GM23338 (cell line): ENCODE results near the gene TLE2. TPM values are rescaled to one million over a fixed set of nuclear protein-coding genes. Genes with fewer than 3 reads are reported as not detected.

Source experiments
- ATAC-seq: fragments of 200-7000 bp; cut with Tn5 transposase; 3 replicates; pipeline ENCODE4 v1.9.1; 2020
- DNase-seq: peaks from one replicate; pipeline ENCODE4 v3.0.0-alpha.2; 2015; ENCODE audit warnings: low spot score
- H2AFZ ChIP-seq: fragments of 200-600 bp; sonication (generic); 2 replicates; pipeline ENCODE4 v1.8.0; 2016; ENCODE audit warnings: antibody characterized with exemption, mild to moderate bottlenecking, moderate library complexity
- H3F3A ChIP-seq: fragments of 200-600 bp; sonication (generic); replicated peaks from 2 replicates; pipeline ENCODE4 v1.8.0; 2017; ENCODE audit warnings: antibody characterized with exemption, mixed run types, low read depth
- H3K27ac ChIP-seq: fragments of 200-600 bp; sonication (generic); 2 replicates; pipeline ENCODE4 v1.6.1; 2016; ENCODE audit warnings: low read depth
- H3K27me3 ChIP-seq: fragments of 200-600 bp; sonication (generic); 2 replicates; pipeline ENCODE4 v1.8.0; 2016; ENCODE audit warnings: mild to moderate bottlenecking, mixed run types, moderate library complexity; ENCODE audit not compliant: insufficient read depth
- H3K36me3 ChIP-seq: fragments of 200-600 bp; sonication (generic); 2 replicates; pipeline ENCODE4 v1.8.0; 2016; ENCODE audit warnings: mild to moderate bottlenecking; ENCODE audit not compliant: insufficient read depth
- H3K4me1 ChIP-seq: fragments of 200-600 bp; sonication (generic); 2 replicates; pipeline ENCODE4 v1.8.0; 2016; ENCODE audit warnings: mild to moderate bottlenecking, moderate library complexity; ENCODE audit not compliant: insufficient read depth
- H3K4me2 ChIP-seq: fragments of 200-600 bp; sonication (generic); 2 replicates; pipeline ENCODE4 v1.7.1; 2017; ENCODE audit warnings: mixed run types
- H3K4me3 ChIP-seq: fragments of 200-600 bp; sonication (generic); 2 replicates; pipeline ENCODE4 v1.6.1; 2016; ENCODE audit warnings: mixed run types
- H3K79me2 ChIP-seq: fragments of 200-600 bp; sonication (generic); replicated peaks from 2 replicates; pipeline ENCODE4 v1.8.0; 2017; ENCODE audit warnings: mild to moderate bottlenecking; ENCODE audit not compliant: insufficient read depth
- H3K9me2 ChIP-seq: fragments of 200-600 bp; sonication (generic); 2 replicates; pipeline ENCODE4 v1.8.0; 2017; ENCODE audit not compliant: insufficient read depth
- H4K20me1 ChIP-seq: fragments of 200-600 bp; sonication (generic); replicated peaks from 2 replicates; pipeline ENCODE4 v1.8.0; 2017; ENCODE audit warnings: mild to moderate bottlenecking; ENCODE audit not compliant: insufficient read depth
- H3K27ac Mint-ChIP-seq: 2 replicates; pipeline ENCODE4 v1.8.0; 2020; ENCODE audit warnings: inconsistent platforms, mild to moderate bottlenecking, moderate library complexity, mixed read lengths
- H3K27me3 Mint-ChIP-seq: 3 replicates; pipeline ENCODE4 v1.8.0; 2022; ENCODE audit warnings: low read depth, mild to moderate bottlenecking, moderate library complexity, mixed read lengths, inconsistent platforms; ENCODE audit not compliant: insufficient read depth, poor library complexity
- H3K36me3 Mint-ChIP-seq: 3 replicates; pipeline ENCODE4 v1.8.0; 2021; ENCODE audit warnings: low read depth, mild to moderate bottlenecking, inconsistent platforms, moderate library complexity, mixed read lengths
- H3K4me1 Mint-ChIP-seq: 3 replicates; pipeline ENCODE4 v1.8.0; 2020; ENCODE audit warnings: mild to moderate bottlenecking, inconsistent platforms, mixed read lengths
- H3K4me3 Mint-ChIP-seq: 3 replicates; pipeline ENCODE4 v1.8.0; 2021; ENCODE audit warnings: moderate library complexity, mild to moderate bottlenecking, inconsistent platforms, mixed read lengths
- H3K9me3 Mint-ChIP-seq: 3 replicates; pipeline ENCODE4 v1.8.0; 2020; ENCODE audit warnings: moderate library complexity, mild to moderate bottlenecking, inconsistent platforms, mixed read lengths
- CREB1 ChIP-seq: fragments of 250-450 bp; sonication (Bioruptor Pico); IDR thresholded peaks from 2 replicates; pipeline ENCODE4 v1.5.0; 2020; ENCODE audit warnings: low read depth, mild to moderate bottlenecking, moderate library complexity
- CTCF ChIP-seq, 2 experiments: fragments of 200-600 bp in 1 of 2; sonication (generic) in 1 of 2; conservative IDR thresholded peaks; 2 replicates each; pipeline versions ENCODE4 v1.5.1 to v1.6.1; 2016 to 2017; ENCODE audit warnings: antibody characterized with exemption in 2 of 2, low read depth in 2 of 2, mild to moderate bottlenecking in 2 of 2, moderate library complexity in 1 of 2
- EZH2phosphoT487 ChIP-seq: fragments of 200-600 bp; sonication (generic); IDR thresholded peaks from one replicate; pipeline ENCODE4 v1.8.1; 2018; ENCODE audit warnings: antibody characterized with exemption; ENCODE audit not compliant: unreplicated experiment
- JUNB ChIP-seq: IDR thresholded peaks from one replicate; pipeline ENCODE4 v1.6.1; 2016; ENCODE audit warnings: antibody characterized with exemption; ENCODE audit not compliant: unreplicated experiment
- NANOG ChIP-seq: IDR thresholded peaks from 2 replicates; pipeline ENCODE4 v1.6.1; 2016; ENCODE audit warnings: antibody characterized with exemption, borderline replicate concordance
- ZNF114 ChIP-seq: fragments of 250-450 bp; sonication (Bioruptor Pico); IDR thresholded peaks from 2 replicates; pipeline ENCODE4 v1.5.0; 2020; ENCODE audit warnings: mild to moderate bottlenecking, moderate library complexity
- ZNF331 ChIP-seq: fragments of 250-450 bp; sonication (Bioruptor Pico); IDR thresholded peaks from 2 replicates; pipeline ENCODE4 v1.5.0; 2020; ENCODE audit warnings: low read depth, mild to moderate bottlenecking, moderate library complexity
- polyA plus RNA-seq: library from polyadenylated mRNA; unstranded; fragments of >200 nt; fragmentation: Nextera tagmentation; extraction: Ambion mirVana; gene quantifications from 2 replicates; pipeline ENCODE4 v1.2.1, GENCODE V29; 2016
- total RNA-seq: library from RNA; depleted of rRNA; stranded (reverse); fragments of >200 nt; shearing (Covaris generic); gene quantifications from 2 replicates; pipeline ENCODE4 v1.2.3, GENCODE V29; 2014
- TF ChIP-seq, protein P1 (sequence below): fragments of 250-450 bp; sonication (Bioruptor Pico); IDR thresholded peaks from 2 replicates; pipeline ENCODE4 v1.5.0; 2020; ENCODE audit warnings: mild to moderate bottlenecking, moderate library complexity

TLE2 gene
- total and polyA plus RNA-seq, 2 experiments from 2014 or later: 5.2 to 22.8 TPM

DNA sequence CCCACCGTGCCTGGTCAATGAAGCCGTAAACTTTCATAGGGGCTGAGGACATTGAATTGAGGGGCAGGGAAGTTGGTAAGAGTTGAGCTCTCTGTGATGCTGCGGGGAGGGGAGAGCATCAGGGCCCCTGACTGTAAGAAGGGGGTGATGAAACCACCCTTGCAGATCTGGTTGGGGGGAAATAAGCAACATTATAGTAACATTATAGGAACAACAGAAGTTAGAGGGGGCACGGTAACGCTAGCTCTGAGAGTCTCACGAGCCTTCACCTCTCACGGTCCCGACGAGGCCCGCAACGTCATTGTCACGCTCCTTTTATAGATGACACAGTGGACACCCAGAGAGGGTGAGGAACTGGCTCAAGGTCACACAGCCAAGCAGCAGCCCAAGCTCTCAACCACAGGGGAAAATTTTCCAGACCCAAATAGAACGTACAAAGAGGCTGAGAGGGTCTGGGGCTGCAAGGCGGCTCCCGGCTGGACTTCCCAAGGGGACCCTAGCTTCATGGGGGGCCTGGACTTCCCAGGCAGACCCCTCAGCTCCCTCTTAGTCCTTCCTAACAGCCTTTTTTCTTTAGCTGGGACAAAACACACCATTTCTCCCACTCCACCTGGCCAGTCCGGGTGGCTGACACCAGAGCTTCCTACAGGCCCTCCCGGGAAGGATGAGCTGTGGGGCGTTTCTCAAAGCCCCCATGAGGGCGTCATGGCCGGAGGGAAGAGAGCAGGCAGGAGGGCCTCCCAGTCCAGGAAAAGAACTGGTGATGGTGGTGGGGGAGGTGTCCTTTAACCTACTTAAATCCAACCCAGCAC lies 29.1 kb upstream of the TLE2 start (continued):
- TF ChIP-seq CTCF (conservative IDR thresholded peaks at IDR 0.05; ENCODE audit: low read depth in 2 of 2): no peak

DNA sequence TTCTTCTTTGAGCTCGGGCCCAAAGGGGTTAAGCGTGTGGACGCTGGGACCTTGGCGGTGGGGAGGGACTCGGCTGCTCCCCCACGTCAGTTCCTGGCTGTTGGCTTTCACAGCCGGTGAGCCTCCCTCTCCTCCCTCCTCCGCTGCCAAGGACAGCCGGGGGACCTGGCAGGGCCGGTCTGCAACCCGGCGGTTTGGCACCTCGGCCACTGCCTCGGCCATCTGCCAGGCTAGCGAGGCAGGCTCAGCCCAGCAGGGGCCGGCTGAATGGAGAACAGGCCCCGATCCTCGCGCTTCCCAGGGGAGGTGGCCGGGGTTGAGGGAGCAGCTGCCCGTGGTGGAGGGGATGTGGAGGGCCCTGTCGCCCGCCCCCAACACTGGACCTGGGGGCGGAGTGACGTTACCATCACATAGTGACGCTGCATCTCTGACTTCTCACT lies 28.2 kb upstream of the TLE2 start:
- 0 out of 2 replicates have a peak overlapping the region, but pooled peaks have one; percentile 74 for H3K27ac Mint-ChIP-seq
- peak; percentile 15 for ATAC-seq
- peak overlapping the region; percentile 41; the same call in 2 of the 3 replicates for H3K4me3 Mint-ChIP-seq
- Histone ChIP-seq H3K79me2 (peaks cover 25% of the 10 kb centered on the region), H3K27me3 (no peaks in the 10 kb centered on the region), H3K36me3 (peaks cover 6% of the 10 kb centered on the region; the same call in 1 of the 2 replicates), H3K4me2 (no peak overlapping the region; the same call in 1 of the 2 replicates), H3K9me2 (no peaks in the 10 kb centered on the region), H4K20me1 (no peaks in the 10 kb centered on the region; the same call in 1 of the 2 replicates), H3K4me3 (no peak overlapping the region), H2AFZ (no peak overlapping the region), H3K27ac (no peak overlapping the region), H3F3A (peaks cover 16% of the 10 kb centered on the region; the same call in 1 of the 2 replicates), H3K4me1 (peaks cover 47% of the 10 kb centered on the region; the same call in 1 of the 2 replicates)
- peaks cover 24% of the 10 kb centered on the region for H3K27me3 Mint-ChIP-seq
- no peaks in the 10 kb centered on the region; the same call in 2 of the 3 replicates for H3K9me3 Mint-ChIP-seq
- H3K36me3 Mint-ChIP-seq: peaks cover 42% of the 10 kb centered on the region
- TF ChIP-seq ZNF114 (CRISPR knock-in tag): no peak
- 0 out of 2 replicates have a peak, but pooled peaks have one; percentile 5 for TF ChIP-seq CREB1 (CRISPR knock-in tag)
- H3K4me1 Mint-ChIP-seq: peaks cover 42% of the 10 kb centered on the region
- DNase-seq: no peak

DNA sequence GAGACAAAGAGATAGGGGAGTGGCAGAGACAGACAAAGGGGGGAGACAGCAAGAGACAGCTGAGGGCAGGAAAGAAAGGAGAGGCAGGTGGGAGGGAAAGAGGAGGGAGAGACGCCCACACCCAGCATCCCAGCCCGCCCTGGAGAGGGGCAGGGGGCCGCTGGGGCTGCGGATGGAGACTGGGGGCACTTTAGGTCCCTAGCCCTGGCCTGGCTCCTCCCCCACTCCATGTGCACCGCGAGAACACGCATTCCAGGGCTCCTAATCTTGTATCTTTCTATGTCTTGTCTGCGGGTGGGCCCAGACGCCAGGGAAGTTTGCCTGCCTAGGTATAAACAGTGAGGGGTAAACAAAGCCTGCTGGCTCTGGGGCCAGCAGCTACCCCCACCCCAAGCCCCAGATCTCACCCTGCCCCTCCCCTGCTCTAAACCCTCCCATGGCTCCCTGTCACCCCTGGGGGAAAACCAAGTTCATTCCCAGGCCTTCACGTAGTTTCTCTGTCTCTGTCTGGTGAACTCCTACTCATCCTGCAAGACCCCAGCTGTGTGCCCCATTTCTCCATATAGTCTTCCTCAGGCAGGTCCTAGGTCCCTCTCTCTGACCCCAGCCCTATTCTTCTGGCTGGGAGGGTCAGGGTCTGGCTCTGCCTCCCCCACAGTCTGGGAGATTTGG lies 27.5 kb upstream of the TLE2 start:
- H3K4me2 ChIP-seq: peak overlapping the region; percentile 66
- no peaks in the 10 kb centered on the region for H3K9me2 ChIP-seq
- no peak for TF ChIP-seq JUNB
- TF ChIP-seq EZH2phosphoT487: no peak
- TF ChIP-seq NANOG: no peak
- TF ChIP-seq, protein P1, sequence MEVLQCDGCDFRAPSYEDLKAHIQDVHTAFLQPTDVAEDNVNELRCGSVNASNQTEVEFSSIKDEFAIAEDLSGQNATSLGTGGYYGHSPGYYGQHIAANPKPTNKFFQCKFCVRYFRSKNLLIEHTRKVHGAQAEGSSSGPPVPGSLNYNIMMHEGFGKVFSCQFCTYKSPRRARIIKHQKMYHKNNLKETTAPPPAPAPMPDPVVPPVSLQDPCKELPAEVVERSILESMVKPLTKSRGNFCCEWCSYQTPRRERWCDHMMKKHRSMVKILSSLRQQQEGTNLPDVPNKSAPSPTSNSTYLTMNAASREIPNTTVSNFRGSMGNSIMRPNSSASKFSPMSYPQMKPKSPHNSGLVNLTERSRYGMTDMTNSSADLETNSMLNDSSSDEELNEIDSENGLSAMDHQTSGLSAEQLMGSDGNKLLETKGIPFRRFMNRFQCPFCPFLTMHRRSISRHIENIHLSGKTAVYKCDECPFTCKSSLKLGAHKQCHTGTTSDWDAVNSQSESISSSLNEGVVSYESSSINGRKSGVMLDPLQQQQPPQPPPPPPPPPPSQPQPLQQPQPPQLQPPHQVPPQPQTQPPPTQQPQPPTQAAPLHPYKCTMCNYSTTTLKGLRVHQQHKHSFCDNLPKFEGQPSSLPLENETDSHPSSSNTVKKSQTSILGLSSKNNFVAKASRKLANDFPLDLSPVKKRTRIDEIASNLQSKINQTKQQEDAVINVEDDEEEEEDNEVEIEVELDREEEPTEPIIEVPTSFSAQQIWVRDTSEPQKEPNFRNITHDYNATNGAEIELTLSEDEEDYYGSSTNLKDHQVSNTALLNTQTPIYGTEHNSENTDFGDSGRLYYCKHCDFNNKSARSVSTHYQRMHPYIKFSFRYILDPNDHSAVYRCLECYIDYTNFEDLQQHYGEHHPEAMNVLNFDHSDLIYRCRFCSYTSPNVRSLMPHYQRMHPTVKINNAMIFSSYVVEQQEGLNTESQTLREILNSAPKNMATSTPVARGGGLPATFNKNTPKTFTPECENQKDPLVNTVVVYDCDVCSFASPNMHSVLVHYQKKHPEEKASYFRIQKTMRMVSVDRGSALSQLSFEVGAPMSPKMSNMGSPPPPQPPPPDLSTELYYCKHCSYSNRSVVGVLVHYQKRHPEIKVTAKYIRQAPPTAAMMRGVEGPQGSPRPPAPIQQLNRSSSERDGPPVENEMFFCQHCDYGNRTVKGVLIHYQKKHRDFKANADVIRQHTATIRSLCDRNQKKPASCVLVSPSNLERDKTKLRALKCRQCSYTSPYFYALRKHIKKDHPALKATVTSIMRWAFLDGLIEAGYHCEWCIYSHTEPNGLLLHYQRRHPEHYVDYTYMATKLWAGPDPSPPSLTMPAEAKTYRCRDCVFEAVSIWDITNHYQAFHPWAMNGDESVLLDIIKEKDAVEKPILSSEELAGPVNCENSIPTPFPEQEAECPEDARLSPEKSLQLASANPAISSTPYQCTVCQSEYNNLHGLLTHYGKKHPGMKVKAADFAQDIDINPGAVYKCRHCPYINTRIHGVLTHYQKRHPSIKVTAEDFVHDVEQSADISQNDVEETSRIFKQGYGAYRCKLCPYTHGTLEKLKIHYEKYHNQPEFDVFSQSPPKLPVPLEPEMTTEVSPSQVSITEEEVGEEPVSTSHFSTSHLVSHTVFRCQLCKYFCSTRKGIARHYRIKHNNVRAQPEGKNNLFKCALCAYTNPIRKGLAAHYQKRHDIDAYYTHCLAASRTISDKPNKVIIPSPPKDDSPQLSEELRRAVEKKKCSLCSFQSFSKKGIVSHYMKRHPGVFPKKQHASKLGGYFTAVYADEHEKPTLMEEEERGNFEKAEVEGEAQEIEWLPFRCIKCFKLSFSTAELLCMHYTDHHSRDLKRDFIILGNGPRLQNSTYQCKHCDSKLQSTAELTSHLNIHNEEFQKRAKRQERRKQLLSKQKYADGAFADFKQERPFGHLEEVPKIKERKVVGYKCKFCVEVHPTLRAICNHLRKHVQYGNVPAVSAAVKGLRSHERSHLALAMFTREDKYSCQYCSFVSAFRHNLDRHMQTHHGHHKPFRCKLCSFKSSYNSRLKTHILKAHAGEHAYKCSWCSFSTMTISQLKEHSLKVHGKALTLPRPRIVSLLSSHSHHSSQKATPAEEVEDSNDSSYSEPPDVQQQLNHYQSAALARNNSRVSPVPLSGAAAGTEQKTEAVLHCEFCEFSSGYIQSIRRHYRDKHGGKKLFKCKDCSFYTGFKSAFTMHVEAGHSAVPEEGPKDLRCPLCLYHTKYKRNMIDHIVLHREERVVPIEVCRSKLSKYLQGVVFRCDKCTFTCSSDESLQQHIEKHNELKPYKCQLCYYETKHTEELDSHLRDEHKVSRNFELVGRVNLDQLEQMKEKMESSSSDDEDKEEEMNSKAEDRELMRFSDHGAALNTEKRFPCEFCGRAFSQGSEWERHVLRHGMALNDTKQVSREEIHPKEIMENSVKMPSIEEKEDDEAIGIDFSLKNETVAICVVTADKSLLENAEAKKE (CRISPR knock-in tag): no peak
- TF ChIP-seq ZNF331 (CRISPR knock-in tag): no peak
- Mint-ChIP-seq H3K27ac (peak overlapping the region; percentile 66), H3K4me3 (peak overlapping the region; percentile 0; the same call in 1 of the 3 replicates), H3K4me1 (peaks cover 42% of the 10 kb centered on the region), H3K27me3 (peaks cover 24% of the 10 kb centered on the region), H3K36me3 (peaks cover 42% of the 10 kb centered on the region), H3K9me3 (no peaks in the 10 kb centered on the region; the same call in 2 of the 3 replicates)
- no peak overlapping the region; the same call in 1 of the 2 replicates for H3K27ac ChIP-seq
- peaks cover 6% of the 10 kb centered on the region; the same call in 1 of the 2 replicates for H3K36me3 ChIP-seq
- H3K27me3 ChIP-seq: no peaks in the 10 kb centered on the region
- peaks cover 25% of the 10 kb centered on the region for H3K79me2 ChIP-seq
- H2AFZ ChIP-seq: no peak overlapping the region
- H3K4me3 ChIP-seq: 0 out of 2 replicates have a peak overlapping the region, but pooled peaks have one; percentile 20
- no peaks in the 10 kb centered on the region; the same call in 1 of the 2 replicates for H4K20me1 ChIP-seq
- ATAC-seq (peak; percentile 62), DNase-seq (no peak)
- H3K4me1 ChIP-seq: peaks cover 47% of the 10 kb centered on the region; the same call in 1 of the 2 replicates
- H3F3A ChIP-seq: peaks cover 16% of the 10 kb centered on the region; the same call in 1 of the 2 replicates
